SHP77 (cell line): ENCODE measurements around the gene TLR6.

ENCODE experiments used
- DNase-seq, 2 experiments: peaks; one replicate each; lab custom pipeline; 2025; lab: John Stamatoyannopoulos, UW

TLR6 gene

GRCh38 chr4:38868059-38868960 is 11.7 kb upstream of the TLR6 start:
- DNase-seq: no peak

- no peak for DNase-seq
Measured at GRCh38 chr4:38867478-38868058, 11.0 kb upstream of the TLR6 start, which contains the start of gene FAM114A1. TSS of gene FAM114A1 (plus strand) at chr4:38867806. CDS start at chr4:38878079, 10,273 bp downstream.

- DNase-seq: no peak
Measured at GRCh38 chr4:38866973-38867477, 10.4 kb upstream of the TLR6 start.

GRCh38 chr4:38865445-38865844 is 8.8 kb upstream of the TLR6 start:
- no peak for DNase-seq

- DNase-seq: no peak
Measured at GRCh38 chr4:38861791-38862190, 5.2 kb upstream of the TLR6 start.

- peak in 1 of 2 experiments; percentile 50 for DNase-seq
Measured at GRCh38 chr4:38860788-38861424, 4.3 kb upstream of the TLR6 start.

- no peak for DNase-seq
Measured at GRCh38 chr4:38859501-38859900, 2.9 kb upstream of the TLR6 start.

GRCh38 chr4:38858097-38858420 is 1.4 kb upstream of the TLR6 start:
- DNase-seq: no peak

GRCh38 chr4:38857354-38858096 is 908 bp upstream of the TLR6 start:
- no peak for DNase-seq

- DNase-seq: no peak
Measured at GRCh38 chr4:38856046-38856445, 571 bp downstream of the TLR6 start.

- no peak for DNase-seq
Measured at GRCh38 chr4:38855466-38855865, 1.2 kb downstream of the TLR6 start.

GRCh38 chr4:38846015-38846414 is 10.6 kb downstream of the TLR6 start:
- DNase-seq: no peak

GRCh38 chr4:38842994-38843393 is 13.6 kb downstream of the TLR6 start:
- DNase-seq: peak; percentile 41 to 60

GRCh38 chr4:38837849-38838248 is 18.8 kb downstream of the TLR6 start:
- DNase-seq: no peak

- no peak for DNase-seq
Measured at GRCh38 chr4:38837334-38837733, 19.3 kb downstream of the TLR6 start.

GRCh38 chr4:38834570-38834969 is 22.0 kb downstream of the TLR6 start:
- DNase-seq: no peak

- no peak for DNase-seq
Measured at GRCh38 chr4:38832624-38833528, 23.7 kb downstream of the TLR6 start.

GRCh38 chr4:38832206-38832605 is 24.4 kb downstream of the TLR6 start:
- DNase-seq: no peak

- DNase-seq: no peak
Measured at GRCh38 chr4:38831653-38832052, 25.0 kb downstream of the TLR6 start.

- DNase-seq: no peak
Measured at GRCh38 chr4:38829237-38829636, 27.4 kb downstream of the TLR6 start.

- no peak for DNase-seq
Measured at GRCh38 chr4:38823766-38824165, 32.9 kb downstream of the TLR6 start.
